Measurements from ENCODE around the gene CPA1. TPM values are rescaled to one million over a fixed set of nuclear protein-coding genes. Genes with fewer than 3 reads are reported as not detected.
"Not testable (repeated sequence)": the region's sequence is repeated elsewhere in the genome, so short reads cannot be mapped to it uniquely, and the experiment has no call there.

The CPA1 gene
- total RNA-seq, 1 donor from 2014 or later: not detected

DNA sequence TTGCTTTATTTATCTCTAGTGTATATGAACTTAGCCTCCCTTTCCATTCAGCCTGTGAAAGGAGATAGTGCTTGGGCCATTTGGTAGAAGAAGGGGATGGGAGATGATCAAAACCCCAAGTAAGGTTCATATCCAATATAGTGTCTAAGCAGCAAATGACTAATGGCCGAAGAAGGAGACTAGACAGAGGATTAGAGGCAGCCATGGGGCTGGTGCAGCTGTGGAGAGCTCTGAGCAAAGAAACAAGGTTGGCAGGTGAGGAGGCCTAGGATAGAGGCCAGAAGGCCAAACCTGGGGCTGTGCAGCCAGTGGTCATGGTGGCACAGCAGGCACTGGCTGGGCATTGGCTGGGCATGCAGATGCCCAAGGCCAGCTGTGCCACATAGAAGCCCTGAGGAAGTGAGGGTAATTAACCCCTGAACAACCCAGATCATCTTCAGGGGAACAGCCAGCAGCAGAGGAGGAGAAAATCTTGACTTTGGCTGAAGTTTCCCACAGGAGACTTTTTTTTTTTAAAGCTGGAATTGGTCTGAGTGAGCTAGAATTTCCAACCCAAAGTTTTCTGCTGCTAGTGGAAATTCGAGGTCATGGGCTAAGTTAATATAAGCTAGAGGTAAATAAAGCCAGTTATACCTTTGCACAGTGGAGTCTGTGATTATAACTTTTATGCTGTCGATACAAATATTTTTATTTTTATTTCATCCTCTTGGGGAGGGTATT lies 10.3 kb upstream of the CPA1 start:
- Mint-ChIP-seq H3K27me3 (ENCODE audit: low read depth) (no peaks in the 10 kb centered on the region), H3K4me3 (ENCODE audit: low read depth) (no peak overlapping the region), H3K27ac (no peak overlapping the region), H3K36me3 (ENCODE audit: low read depth) (no peaks in the 10 kb centered on the region), H3K9me3 (no peaks in the 10 kb centered on the region), H3K4me1 (ENCODE audit: low read depth) (peaks cover 26% of the 10 kb centered on the region)
- intact Hi-C loops (cut with micrococcal nuclease): no loop called here
- DNase-seq (ENCODE audit: low spot score): no peak

DNA sequence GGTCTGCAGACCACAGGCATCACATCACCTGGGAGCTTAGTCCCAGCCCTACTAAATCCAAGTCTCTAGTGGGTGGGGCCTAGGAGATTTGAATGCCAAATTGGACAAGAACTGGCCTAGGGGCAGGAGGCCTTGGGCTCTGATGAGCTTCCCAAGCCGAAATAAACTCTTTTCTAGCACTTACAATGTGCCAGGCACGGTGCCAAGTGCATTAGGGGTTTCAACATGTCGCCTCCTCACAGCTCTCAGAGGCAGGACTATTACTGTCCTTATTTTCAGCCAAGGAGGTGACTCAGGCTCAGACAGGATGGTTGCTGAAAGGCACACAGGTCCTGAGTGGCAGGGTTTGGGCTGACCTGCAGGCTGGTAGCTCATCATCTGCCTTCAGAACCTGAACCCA lies 9.2 kb upstream of the CPA1 start:
- Mint-ChIP-seq H3K4me1 (ENCODE audit: low read depth) (peaks cover 25% of the 10 kb centered on the region), H3K27me3 (ENCODE audit: low read depth) (no peaks in the 10 kb centered on the region), H3K27ac (no peak overlapping the region), H3K9me3 (peaks cover under 1% of the 10 kb centered on the region), H3K4me3 (ENCODE audit: low read depth) (no peak overlapping the region), H3K36me3 (ENCODE audit: low read depth) (no peaks in the 10 kb centered on the region)
- intact Hi-C loops (cut with micrococcal nuclease): no loop called here
- no peak for DNase-seq (ENCODE audit: low spot score)

DNA sequence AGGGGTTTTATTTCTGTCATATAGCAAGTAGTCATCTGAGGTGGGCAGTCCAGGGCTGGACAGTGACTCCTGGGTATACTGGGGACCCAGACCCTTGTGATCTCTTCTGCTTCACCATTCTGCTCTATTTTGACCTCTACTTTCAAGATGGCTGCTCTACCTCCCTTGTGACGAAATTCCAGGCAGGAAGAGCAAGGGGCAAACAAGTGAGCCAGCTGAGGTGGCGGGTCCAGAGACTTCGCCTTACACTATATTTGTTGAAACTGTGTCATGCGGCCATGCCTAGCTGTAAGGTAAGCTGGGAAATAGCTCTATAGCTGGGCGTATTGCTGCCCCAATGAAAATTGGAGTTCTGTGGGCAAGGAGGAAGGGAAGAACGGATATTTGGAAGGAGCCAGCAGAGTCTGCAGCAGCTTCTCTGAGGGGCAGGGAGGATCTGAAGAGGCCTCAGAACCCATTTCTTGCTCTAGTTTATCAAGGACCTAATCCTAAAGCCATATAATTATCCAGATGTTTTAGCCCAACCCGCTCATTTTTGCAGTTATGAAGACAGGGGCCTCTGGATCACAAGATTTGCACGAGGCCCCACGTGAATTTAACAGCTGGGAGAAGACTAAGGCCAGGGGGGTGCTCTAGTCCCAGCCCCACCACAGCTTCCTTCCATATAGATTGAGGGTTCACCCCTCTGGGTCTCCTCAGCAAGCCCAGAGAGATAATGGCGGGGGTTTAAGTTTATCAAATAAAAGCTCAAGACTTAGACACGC lies 7.7 kb upstream of the CPA1 start:
- DNase-seq (ENCODE audit: low spot score): no peak
- intact Hi-C loops (cut with micrococcal nuclease): no loop called here
- Mint-ChIP-seq H3K4me1 (ENCODE audit: low read depth) (peaks cover 16% of the 10 kb centered on the region), H3K36me3 (ENCODE audit: low read depth) (no peaks in the 10 kb centered on the region), H3K9me3 (peaks cover 8% of the 10 kb centered on the region), H3K27ac (no peak overlapping the region), H3K4me3 (ENCODE audit: low read depth) (no peak overlapping the region), H3K27me3 (ENCODE audit: low read depth) (no peaks in the 10 kb centered on the region)

GRCh38 chr7:130374507-130374906 lies 5.8 kb upstream of the CPA1 start:
- Mint-ChIP-seq H3K4me1 (ENCODE audit: low read depth) (peaks cover 6% of the 10 kb centered on the region), H3K4me3 (ENCODE audit: low read depth) (no peak overlapping the region), H3K36me3 (ENCODE audit: low read depth) (no peaks in the 10 kb centered on the region), H3K9me3 (peaks cover 8% of the 10 kb centered on the region), H3K27ac (no peak overlapping the region), H3K27me3 (ENCODE audit: low read depth) (no peaks in the 10 kb centered on the region)
- intact Hi-C loops (cut with micrococcal nuclease): no loop called here
- no peak for DNase-seq (ENCODE audit: low spot score)

DNA sequence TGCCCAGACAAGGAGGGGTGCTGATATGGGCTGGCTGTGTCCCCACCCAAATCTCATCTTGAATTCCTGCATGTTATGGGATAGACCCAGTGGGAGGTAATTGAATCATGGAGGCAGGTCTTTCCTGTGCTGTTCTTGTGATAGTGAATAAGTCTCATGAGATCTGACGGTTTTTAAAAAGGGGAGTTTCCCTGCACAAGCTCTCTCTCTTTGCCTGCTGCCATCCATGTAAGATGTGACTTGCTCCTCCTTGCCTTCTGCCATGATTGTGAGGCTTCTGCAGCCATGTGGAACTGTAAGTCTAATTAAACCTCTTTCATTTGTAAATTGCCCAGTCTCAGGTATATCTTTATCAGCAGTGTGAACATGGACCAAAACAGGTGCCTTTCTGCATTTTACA lies 3.8 kb upstream of the CPA1 start:
- H3K27me3 Mint-ChIP-seq (ENCODE audit: low read depth); H3K9me3 Mint-ChIP-seq; DNase-seq (ENCODE audit: low spot score); H3K4me3 Mint-ChIP-seq (ENCODE audit: low read depth); intact Hi-C loops (cut with micrococcal nuclease); H3K36me3 Mint-ChIP-seq (ENCODE audit: low read depth); H3K27ac Mint-ChIP-seq; H3K4me1 Mint-ChIP-seq (ENCODE audit: low read depth): not testable (repeated sequence)

DNA sequence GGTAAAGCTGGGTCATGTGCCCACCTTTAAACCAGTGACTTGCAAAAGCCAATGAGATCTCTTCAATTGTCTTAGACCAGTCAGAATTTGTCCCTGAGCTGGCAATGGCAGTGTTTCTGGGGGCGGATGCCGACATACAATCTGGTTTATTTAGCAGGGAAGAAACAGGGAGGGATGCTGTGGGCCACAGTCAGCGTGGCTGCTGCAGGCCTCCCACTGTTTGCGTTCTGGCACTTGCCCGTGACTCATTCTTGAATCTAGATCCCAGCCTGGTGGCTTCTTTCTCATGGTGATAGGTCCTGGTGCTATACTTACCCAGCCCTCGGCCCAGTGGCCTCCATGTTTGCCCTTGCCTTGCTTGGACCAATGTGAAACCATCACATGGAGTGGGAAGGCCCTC lies 3.1 kb upstream of the CPA1 start:
- no peak overlapping the region for H3K27ac Mint-ChIP-seq
- H3K27me3 Mint-ChIP-seq (ENCODE audit: low read depth): no peaks in the 10 kb centered on the region
- intact Hi-C loops (cut with micrococcal nuclease): no loop called here
- H3K4me3 Mint-ChIP-seq (ENCODE audit: low read depth): no peak overlapping the region
- DNase-seq (ENCODE audit: low spot score): no peak
- H3K36me3 Mint-ChIP-seq (ENCODE audit: low read depth): no peaks in the 10 kb centered on the region
- H3K9me3 Mint-ChIP-seq: peaks cover 8% of the 10 kb centered on the region
- H3K4me1 Mint-ChIP-seq (ENCODE audit: low read depth): no peaks in the 10 kb centered on the region

DNA sequence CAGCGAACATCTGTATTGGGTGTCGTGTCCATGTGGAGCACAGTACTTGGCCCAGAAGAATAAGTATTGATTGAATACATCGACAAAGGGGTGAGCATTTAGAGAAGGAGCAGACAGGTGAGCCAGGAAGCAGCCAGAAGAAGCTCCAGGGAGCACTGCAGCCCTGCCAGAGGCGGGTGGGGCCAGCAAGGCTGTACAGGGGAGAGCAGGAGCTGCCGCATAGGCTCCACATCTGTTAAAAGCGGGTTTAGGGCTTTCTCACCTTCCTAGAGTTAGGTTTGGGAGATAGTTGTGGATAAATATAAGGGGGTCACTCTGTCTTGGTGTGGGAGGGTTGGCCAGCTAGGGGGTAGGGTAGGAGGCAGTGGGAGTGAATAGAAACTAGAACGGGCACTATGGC lies 1.3 kb upstream of the CPA1 start:
- Mint-ChIP-seq H3K27me3 (ENCODE audit: low read depth) (no peaks in the 10 kb centered on the region), H3K9me3 (peaks cover 8% of the 10 kb centered on the region), H3K4me3 (ENCODE audit: low read depth) (no peak overlapping the region), H3K4me1 (ENCODE audit: low read depth) (no peaks in the 10 kb centered on the region), H3K36me3 (ENCODE audit: low read depth) (no peaks in the 10 kb centered on the region), H3K27ac (no peak overlapping the region)
- intact Hi-C loops (cut with micrococcal nuclease): no loop called here
- no peak for DNase-seq (ENCODE audit: low spot score)

DNA sequence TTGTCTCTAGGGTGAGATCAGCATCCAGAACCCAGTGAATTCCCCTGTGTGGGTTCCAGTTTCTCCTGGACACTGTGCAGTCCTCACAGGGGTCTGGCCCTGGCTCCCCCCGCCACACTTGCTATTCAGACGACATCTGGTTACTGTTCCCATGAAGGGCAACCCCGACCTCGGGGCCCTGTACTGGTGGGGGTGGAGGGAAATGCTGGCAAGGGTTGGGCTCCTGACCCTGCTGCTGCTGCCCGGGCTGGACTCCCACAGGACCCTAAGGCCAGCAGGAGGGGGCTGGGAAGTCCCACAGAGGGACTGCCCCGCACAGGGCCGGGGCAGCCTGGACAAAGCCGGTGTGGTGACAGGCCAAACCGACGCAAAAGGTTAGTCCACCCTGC lies 768 bp upstream of the CPA1 start:
- no peaks in the 10 kb centered on the region for H3K36me3 Mint-ChIP-seq (ENCODE audit: low read depth)
- H3K9me3 Mint-ChIP-seq: peaks cover 8% of the 10 kb centered on the region
- no peak for DNase-seq (ENCODE audit: low spot score)
- intact Hi-C loops (cut with micrococcal nuclease): no loop called here
- H3K4me1 Mint-ChIP-seq (ENCODE audit: low read depth): no peaks in the 10 kb centered on the region
- H3K27me3 Mint-ChIP-seq (ENCODE audit: low read depth): no peaks in the 10 kb centered on the region
- H3K4me3 Mint-ChIP-seq (ENCODE audit: low read depth): no peak overlapping the region
- no peak overlapping the region for H3K27ac Mint-ChIP-seq

DNA sequence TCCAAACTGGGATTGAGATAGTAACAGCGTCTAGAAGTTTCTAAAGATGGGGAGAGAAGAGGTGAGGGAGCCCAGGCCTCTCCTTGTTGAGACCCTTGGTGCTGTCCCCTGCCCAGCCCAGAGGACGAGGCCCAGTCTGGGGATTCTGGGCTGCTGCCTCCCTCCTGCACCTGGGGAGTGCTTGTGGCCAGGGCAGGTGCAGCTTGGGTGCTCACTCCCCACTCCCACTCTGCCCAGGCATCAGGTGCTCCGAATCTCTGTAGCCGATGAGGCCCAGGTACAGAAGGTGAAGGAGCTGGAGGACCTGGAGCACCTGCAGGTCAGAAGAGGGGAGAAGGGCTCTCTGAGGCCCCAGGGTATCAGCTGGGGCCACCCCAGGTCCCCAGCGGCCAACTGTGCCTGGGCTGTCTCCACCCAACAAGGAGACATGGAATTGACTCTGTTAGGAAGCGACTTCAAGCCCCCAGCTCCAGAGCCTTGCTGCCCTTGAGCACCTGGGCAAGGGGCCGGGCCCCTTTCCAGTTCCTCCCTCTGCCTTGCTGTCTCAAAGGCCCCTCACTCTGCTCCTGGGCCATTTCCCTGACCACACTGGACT lies 664 bp downstream of the CPA1 start:
- H3K36me3 Mint-ChIP-seq (ENCODE audit: low read depth): no peaks in the 10 kb centered on the region
- no peaks in the 10 kb centered on the region for H3K4me1 Mint-ChIP-seq (ENCODE audit: low read depth)
- H3K27ac Mint-ChIP-seq: no peak overlapping the region
- intact Hi-C loops (cut with micrococcal nuclease): no loop called here
- no peak overlapping the region for H3K4me3 Mint-ChIP-seq (ENCODE audit: low read depth)
- peaks cover 8% of the 10 kb centered on the region for H3K9me3 Mint-ChIP-seq
- no peaks in the 10 kb centered on the region for H3K27me3 Mint-ChIP-seq (ENCODE audit: low read depth)
- no peak for DNase-seq (ENCODE audit: low spot score)

GRCh38 chr7:130381468-130382312 lies 1.4 kb downstream of the CPA1 start:
- Mint-ChIP-seq H3K27ac (no peak overlapping the region), H3K9me3 (peaks cover under 1% of the 10 kb centered on the region), H3K27me3 (ENCODE audit: low read depth) (no peaks in the 10 kb centered on the region), H3K36me3 (ENCODE audit: low read depth) (no peaks in the 10 kb centered on the region), H3K4me3 (ENCODE audit: low read depth) (no peak overlapping the region), H3K4me1 (ENCODE audit: low read depth) (no peaks in the 10 kb centered on the region)
- DNase-seq (ENCODE audit: low spot score): no peak
- intact Hi-C loops (cut with micrococcal nuclease): no loop called here

- Mint-ChIP-seq H3K4me1 (ENCODE audit: low read depth) (no peaks in the 10 kb centered on the region), H3K4me3 (ENCODE audit: low read depth) (no peak overlapping the region), H3K27me3 (ENCODE audit: low read depth) (no peaks in the 10 kb centered on the region), H3K36me3 (ENCODE audit: low read depth) (no peaks in the 10 kb centered on the region), H3K9me3 (no peaks in the 10 kb centered on the region), H3K27ac (no peak overlapping the region)
- intact Hi-C loops (cut with micrococcal nuclease): no loop called here
- DNase-seq (ENCODE audit: low spot score): no peak
Observed at GRCh38 chr7:130383187-130383980, 3.1 kb downstream of the CPA1 start.

- no peak for DNase-seq (ENCODE audit: low spot score)
- Mint-ChIP-seq H3K27ac (no peak overlapping the region), H3K27me3 (ENCODE audit: low read depth) (no peaks in the 10 kb centered on the region), H3K9me3 (no peaks in the 10 kb centered on the region), H3K4me3 (ENCODE audit: low read depth) (no peak overlapping the region), H3K4me1 (ENCODE audit: low read depth) (no peaks in the 10 kb centered on the region), H3K36me3 (ENCODE audit: low read depth) (no peaks in the 10 kb centered on the region)
- intact Hi-C loops (cut with micrococcal nuclease): no loop called here
Observed at GRCh38 chr7:130384371-130384801, 4.1 kb downstream of the CPA1 start.

Data from activated T-helper 2 cell treated with anti-CD3 and anti-CD28 coated beads, Interferon-gamma antibody, Interleukin-2, Interleukin-4, amounts not matched to agents 10 μg/mL and 5 μg/mL and 100 μg/mL, durations not matched to agents 14 hours and 24 hours and 36 hours (primary cell).